ENCODE data around the gene ARRB1.
A peak's percentile ranks its signal among the peaks of the same experiment; 100 is the strongest.
"Not testable (repeated sequence)": the region's sequence is repeated elsewhere in the genome, so short reads cannot be mapped to it uniquely, and the experiment has no call there.

Gene ARRB1

GRCh38 chr11:75298191-75298975 lies 53.1 kb downstream of the ARRB1 start:
- DNase-seq, result no peak

GRCh38 chr11:75293903-75294302 lies 57.6 kb downstream of the ARRB1 start:
- DNase-seq, result no peak

DNA sequence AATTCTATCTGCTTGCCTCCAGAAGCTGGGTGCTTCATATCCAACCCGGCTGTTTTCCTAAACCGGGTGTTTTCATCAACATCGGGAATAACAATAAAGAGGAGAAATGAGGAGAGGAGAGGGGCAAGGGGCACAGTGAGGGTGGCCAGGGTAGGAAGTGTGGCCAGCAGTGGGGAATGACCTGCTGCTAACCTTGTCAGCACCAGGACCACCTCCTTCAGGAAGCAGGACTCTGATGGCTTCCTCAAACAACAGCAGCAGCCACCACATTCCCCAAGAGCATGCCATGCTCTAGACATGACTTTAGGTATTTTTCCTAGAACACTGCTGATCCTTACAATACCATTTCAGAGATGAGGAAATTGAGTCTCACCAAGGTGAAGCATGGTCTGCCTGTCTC lies 58.5 kb downstream of the ARRB1 start:
- DNase-seq, result no peak

DNA sequence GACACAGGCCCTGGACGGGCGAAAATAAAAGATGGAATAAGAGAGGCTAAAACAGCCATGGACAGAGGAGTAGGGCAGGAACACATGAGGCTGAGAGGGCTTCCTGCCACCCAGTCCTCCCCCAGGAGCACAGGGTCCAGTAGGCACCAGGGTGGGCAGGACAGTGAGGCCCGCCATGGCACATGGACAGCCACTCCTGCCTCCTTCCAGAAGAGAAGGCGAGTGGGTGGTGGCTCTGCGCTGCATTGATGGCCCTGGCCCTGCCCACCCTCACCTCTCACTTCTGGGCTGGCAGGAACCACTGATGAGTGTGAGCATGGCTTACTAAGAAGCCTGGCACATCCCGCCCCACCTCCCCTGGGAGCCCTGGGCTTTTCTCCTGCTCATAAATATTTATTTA lies 59.7 kb downstream of the ARRB1 start:
- DNase-seq, result no peak

GRCh38 chr11:75289919-75290318 lies 61.5 kb downstream of the ARRB1 start:
- DNase-seq, result no peak

DNA sequence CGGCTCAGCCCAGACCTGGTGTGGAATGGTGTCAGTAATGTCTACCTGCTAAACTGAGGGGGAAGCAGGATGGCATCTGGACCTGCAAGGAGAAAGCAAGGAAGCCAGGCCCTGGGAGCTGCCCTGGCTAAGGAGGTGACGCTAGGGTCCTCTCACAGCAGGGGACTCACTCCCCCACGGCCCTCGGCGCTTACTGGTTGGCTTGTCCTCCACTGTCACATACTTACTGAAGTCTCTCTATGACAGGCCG lies 62.0 kb downstream of the ARRB1 start:
- no peak for DNase-seq

DNA sequence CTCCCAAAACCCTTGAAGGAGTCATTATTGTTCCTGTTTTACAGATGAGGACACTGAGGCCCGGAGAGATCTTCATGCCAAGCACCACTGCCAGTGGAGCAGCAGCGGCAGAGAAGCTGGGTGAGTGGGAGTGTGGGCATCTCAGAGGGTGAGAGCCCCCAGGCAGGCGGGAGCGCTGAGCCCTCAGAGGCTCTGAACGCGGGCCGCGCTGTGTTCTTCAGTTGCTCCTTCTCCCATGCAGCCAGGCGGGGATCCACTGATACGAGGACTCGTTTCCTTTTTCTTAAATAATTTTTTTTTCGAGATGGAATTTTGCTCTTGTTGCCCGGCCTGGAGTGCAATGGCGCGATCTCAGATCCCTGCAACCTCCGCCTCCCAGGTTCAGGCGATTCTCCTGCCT lies 63.9 kb downstream of the ARRB1 start:
- no peak for DNase-seq

- DNase-seq, result peak; percentile 16 to 23 (median 22)
Measured at GRCh38 chr11:75286826-75287465, 64.5 kb downstream of the ARRB1 start.

DNA sequence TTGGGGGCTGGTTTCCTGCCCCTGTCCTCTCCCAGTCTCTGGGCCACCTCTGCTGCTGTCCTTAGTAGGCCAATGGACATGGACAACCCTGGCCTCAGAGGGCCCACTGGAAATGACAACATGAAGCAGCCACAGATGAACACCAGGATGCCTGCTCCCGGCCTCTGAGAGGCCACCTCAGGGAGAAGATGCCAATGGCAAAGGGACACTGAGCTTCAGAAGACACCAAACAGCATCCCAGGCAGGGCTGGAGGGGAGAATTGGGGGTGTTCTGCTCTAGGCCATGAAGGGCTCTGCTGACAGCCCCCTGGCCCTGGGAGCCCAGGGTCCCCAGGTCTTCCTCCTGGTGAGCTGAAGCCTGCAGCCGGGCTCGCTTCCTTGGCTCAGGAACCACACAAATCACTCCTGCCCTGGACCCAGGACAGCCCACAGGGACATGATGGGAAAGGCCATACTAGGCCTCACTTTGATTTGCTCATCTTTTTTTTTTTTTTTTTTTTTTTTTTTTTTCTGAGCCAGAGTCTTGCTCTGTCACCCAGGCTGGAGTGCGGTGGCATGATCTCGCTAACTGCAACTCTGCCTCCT lies 65.6 kb downstream of the ARRB1 start:
- no peak for DNase-seq

GRCh38 chr11:75283391-75283931 lies 68.0 kb downstream of the ARRB1 start:
- DNase-seq, result no peak

DNA sequence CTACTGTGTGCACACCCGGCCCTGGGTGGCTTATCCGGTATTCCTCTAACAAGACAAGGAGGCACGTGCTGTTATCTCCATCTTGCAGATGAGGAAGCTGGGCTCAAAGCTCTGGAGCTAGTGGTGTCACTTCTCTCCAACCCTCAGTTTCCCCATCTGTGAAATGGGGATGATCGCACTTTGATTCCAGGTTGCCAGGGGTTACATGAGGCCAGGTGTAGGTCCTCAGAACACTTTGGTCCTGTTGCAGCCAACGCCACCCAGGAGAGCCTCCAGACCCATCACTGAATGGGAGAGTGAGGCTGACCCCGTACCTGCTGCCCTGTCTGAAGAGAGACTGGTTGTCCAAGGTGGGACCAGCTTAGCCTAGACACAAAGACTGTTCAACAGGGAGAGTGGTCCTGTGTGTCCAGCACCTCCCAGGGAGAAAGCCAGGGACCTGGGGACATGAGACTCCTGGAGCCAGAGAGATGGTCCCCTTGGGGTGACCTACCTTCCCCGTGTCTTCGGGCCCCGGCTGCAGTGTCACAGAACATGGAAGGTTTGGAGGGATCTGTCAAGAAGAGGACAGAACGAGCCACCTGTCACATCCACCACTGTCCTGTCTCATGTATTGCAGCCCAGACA lies 69.9 kb downstream of the ARRB1 start:
- DNase-seq, result no peak

- DNase-seq, result no peak
Measured at GRCh38 chr11:75280770-75281468, 70.5 kb downstream of the ARRB1 start.

DNA sequence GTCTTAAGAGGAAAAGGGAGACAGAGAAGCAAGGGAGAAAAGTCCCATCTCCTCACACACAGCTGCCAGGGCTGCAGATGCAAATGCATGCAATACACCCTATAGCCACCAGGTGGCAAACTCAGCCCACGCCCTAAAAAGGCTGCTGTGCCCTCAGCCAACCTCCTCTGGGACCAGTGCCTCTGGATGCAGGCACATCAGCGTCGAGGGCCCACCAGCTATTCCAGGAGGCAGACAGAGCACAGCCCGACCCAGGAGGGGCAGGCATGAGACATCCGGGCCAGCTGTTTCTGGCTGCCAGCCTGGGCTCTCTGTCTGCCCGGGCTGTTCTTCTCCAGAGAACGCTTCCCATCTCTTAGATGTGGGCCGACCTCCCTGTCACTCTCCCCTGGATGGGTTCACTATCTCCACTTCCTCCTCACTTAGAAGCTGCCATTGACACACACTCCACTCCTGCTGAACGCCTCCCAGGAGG lies 71.2 kb downstream of the ARRB1 start:
- peak; percentile 81 to 84 (median 82) for DNase-seq

- DNase-seq, result no peak
Measured at GRCh38 chr11:75279273-75279672, 72.2 kb downstream of the ARRB1 start.

DNA sequence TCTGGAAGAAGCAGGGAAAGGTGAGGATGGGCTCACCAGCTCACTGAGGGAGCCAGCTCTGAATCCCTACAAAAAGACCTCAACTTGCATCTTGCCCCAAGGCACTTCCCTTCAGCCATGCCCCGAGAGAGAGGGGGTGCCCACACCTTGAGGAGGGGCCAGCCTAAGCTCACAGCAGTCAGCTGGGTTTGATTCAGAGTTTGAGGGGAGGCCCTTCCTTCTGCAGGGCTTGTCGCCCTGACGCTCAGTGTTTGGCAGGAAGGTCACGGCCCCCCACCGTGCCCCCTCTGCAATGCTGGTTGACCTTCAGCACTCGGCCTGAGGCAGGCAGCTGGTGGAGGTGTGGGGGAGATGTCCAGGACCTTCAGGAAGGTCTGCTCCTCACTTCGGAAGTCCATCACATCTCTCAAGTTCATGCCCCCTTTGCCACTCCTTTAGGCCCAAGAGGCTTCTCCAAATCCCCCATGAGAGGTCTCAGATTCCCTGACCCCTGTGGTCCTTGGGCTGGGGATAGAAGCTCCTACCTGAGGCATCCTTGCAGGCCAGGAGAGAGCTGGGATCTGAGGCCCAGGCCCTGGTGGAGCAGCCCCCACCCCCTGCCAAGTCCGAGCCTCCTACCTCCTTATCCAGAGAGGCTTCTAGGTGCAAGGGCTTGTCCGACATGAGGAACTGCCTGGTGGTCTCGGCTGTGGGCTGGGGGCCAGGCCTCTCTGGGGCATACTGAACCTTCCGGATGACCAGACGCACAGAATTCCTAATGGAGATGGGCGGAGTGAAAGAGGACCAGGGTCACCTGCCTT lies 73.3 kb downstream of the ARRB1 start:
- DNase-seq, result no peak

DNA sequence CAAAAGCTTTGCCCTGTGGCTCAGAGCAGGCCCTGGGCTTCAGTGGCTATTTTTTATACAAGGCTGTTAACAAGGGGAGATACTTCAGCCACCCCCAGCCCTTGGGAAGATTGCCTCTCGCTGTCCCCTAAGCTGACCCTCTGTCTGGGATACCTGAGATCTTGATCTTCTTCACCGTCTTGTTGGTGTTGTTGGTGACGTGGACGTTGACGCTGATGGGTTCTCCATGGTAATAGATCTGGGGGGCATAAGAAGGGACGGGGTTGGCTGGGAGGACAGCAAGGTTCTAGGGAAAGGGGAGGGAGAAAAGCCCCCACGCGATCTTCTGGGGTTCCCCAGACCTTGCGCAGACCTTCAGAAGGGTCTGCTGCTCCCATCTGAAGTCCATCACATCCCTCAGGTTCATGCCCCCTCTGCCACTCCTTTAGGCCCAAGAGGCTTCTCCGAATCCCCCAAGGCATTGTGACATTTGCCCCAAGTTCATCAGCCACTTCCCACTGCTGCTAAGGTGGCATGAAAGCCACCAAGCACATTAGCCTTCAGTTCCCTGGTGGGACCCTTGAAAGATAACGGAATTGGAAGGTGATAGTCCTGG lies 74.2 kb downstream of the ARRB1 start:
- no peak for DNase-seq

DNA sequence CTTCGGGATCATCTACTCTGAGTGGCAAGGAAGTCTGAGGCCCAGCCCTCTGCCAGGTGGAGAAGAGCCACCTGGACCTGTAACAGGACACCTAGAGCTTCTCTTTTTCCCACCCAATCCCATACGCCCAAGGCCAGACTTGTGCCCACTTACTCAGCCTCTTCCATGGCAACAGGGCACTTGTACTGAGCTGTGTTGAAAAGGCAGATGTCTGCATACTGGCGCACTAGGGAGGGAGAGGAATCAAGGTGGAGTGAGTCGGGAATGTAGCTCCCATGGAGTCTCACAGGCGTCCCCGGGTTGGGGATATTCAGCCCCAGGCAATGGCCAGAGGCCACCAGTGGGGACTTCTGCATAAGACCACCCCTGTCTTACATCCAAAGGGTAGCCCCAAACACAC lies 74.8 kb downstream of the ARRB1 start:
- DNase-seq, result no peak

- no peak for DNase-seq
Measured at GRCh38 chr11:75276186-75276585, 75.3 kb downstream of the ARRB1 start.

GRCh38 chr11:75275581-75275980 lies 75.9 kb downstream of the ARRB1 start:
- DNase-seq, result peak; percentile 43 to 55 (median 49)

- not testable (repeated sequence) for DNase-seq
Measured at GRCh38 chr11:75274716-75275115, 76.7 kb downstream of the ARRB1 start.
